Activated naive CD8-positive, alpha-beta T cell treated with anti-CD3 and anti-CD28 coated beads for 36 hours (primary cell): ENCODE results near the gene FAU. TPM values are rescaled to one million over a fixed set of nuclear protein-coding genes. Genes with fewer than 3 reads are reported as not detected.

Experiments
- DNase-seq: peaks from one replicate; pipeline ENCODE4 v3.0.0; 2021
- H3K27ac Mint-ChIP-seq: one replicate; pipeline ENCODE4 v1.8.0; 2022; ENCODE audit warnings: mild to moderate bottlenecking, moderate library complexity, mixed read lengths
- H3K27me3 Mint-ChIP-seq: one replicate; pipeline ENCODE4 v1.8.0; 2022; ENCODE audit warnings: mild to moderate bottlenecking, mixed read lengths
- H3K36me3 Mint-ChIP-seq: one replicate; pipeline ENCODE4 v1.8.0; 2021; ENCODE audit warnings: mild to moderate bottlenecking, mixed read lengths
- H3K4me1 Mint-ChIP-seq: one replicate; pipeline ENCODE4 v1.8.0; 2021; ENCODE audit warnings: mixed read lengths
- H3K4me3 Mint-ChIP-seq: one replicate; pipeline ENCODE4 v1.8.0; 2022; ENCODE audit warnings: mild to moderate bottlenecking, moderate library complexity, mixed read lengths
- H3K9me3 Mint-ChIP-seq: one replicate; pipeline ENCODE4 v1.8.0; 2022; ENCODE audit warnings: mixed read lengths
- total RNA-seq, 2 experiments: library from RNA; stranded (reverse); gene quantifications; one replicate each; pipeline ENCODE4 v1.2.3, GENCODE V29; 2021

FAU gene
- total RNA-seq, 2 experiments from 2014 or later, result 1,087 to 1,097 TPM

DNA sequence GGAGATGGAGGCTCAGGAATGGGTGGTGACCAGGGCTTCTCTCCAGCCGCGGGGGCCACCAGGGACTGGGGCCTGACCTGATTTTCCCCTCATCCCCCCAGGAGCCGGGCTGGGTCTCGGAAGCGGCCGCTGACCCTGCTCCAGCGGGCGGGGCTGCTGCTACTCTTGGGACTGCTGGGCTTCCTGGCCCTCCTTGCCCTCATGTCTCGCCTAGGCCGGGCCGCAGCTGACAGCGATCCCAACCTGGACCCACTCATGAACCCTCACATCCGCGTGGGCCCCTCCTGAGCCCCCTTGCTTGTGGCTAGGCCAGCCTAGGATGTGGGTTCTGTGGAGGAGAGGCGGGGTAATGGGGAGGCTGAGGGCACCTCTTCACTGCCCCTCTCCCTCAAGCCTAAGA, 34.1 kb downstream of the FAU start:
- no peak for DNase-seq
- peaks cover 17% of the 10 kb centered on the region for H3K36me3 Mint-ChIP-seq
- no peak overlapping the region for H3K4me3 Mint-ChIP-seq
- H3K27ac Mint-ChIP-seq, result no peak overlapping the region
- H3K9me3 Mint-ChIP-seq, result no peaks in the 10 kb centered on the region
- H3K4me1 Mint-ChIP-seq, result peaks cover 15% of the 10 kb centered on the region
- H3K27me3 Mint-ChIP-seq, result peaks cover 4% of the 10 kb centered on the region

GRCh38 chr11:65087216-65087615, 34.7 kb downstream of the FAU start:
- peaks cover 23% of the 10 kb centered on the region for H3K36me3 Mint-ChIP-seq
- DNase-seq, result no peak
- peaks cover 19% of the 10 kb centered on the region for H3K4me1 Mint-ChIP-seq
- H3K27me3 Mint-ChIP-seq, result peaks cover 4% of the 10 kb centered on the region
- no peak overlapping the region for H3K4me3 Mint-ChIP-seq
- H3K27ac Mint-ChIP-seq, result no peak overlapping the region
- no peaks in the 10 kb centered on the region for H3K9me3 Mint-ChIP-seq

GRCh38 chr11:65086809-65087208, 35.1 kb downstream of the FAU start:
- Mint-ChIP-seq H3K27me3 (peaks cover 4% of the 10 kb centered on the region), H3K36me3 (peaks cover 25% of the 10 kb centered on the region), H3K9me3 (no peaks in the 10 kb centered on the region), H3K4me3 (no peak overlapping the region), H3K27ac (no peak overlapping the region), H3K4me1 (peaks cover 23% of the 10 kb centered on the region)
- DNase-seq, result no peak

DNA sequence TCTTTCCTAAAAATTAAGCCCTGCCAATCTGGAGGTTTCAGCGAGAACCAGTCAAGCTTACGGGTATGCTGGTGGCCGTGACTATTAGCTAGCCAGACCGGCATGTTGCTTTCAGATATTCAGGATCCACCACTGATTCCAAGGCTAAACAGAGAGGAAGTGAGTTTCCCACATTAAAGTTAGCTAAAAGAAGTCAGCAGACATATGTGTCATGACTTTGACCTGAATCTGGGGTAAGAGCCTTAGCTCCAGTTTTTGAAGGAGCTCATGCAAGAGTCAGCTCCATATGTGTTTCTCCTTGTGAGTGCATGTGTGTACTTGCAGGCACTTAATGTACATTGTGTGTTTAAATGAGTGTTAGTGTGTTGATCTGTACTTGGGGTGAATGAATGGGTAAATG, 36.5 kb downstream of the FAU start:
- Mint-ChIP-seq H3K27ac (no peak overlapping the region), H3K4me3 (peak overlapping the region; percentile 97), H3K4me1 (peaks cover 28% of the 10 kb centered on the region), H3K27me3 (peaks cover 4% of the 10 kb centered on the region), H3K9me3 (no peaks in the 10 kb centered on the region), H3K36me3 (peaks cover 36% of the 10 kb centered on the region)
- no peak for DNase-seq

DNA sequence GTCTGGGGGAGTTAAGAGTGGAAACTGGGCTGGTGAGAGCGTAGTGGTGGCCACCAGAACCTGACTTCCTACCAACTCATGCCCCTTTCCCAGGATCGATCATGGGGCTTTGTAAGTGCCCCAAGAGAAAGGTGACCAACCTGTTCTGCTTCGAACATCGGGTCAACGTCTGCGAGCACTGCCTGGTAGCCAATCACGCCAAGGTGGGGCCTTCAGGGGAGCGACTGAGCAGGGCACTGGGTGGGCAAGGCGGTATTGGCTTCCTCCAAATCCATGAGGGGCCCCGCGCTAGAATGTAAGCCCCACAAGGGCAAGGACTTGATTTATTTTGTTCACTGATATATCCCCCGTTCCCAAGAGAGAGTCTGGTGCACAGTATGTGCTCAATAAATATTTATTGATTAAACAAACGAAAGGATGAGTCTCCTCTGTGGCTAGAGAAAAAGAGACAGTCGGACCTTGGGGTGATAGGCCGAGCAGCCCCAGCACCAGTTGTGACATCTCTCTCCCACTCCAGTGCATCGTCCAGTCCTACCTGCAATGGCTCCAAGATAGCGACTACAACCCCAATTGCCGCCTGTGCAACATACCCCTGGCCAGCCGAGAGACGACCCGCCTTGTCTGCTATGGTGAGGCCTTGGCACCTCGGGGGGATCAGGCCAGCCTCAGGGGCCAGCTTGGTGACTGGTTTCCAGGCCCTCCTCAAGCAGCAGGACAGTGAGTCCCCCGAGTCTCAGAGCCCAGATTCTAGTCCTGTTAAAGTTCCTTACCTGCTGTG, 37.1 kb downstream of the FAU start:
- Mint-ChIP-seq H3K4me3 (peak overlapping the region; percentile 97), H3K4me1 (peaks cover 29% of the 10 kb centered on the region), H3K36me3 (peaks cover 37% of the 10 kb centered on the region), H3K27ac (peak overlapping the region; percentile 98), H3K9me3 (no peaks in the 10 kb centered on the region), H3K27me3 (peaks cover 4% of the 10 kb centered on the region)
- no peak for DNase-seq

GRCh38 chr11:65083834-65084597, 37.9 kb downstream of the FAU start, which contains the start of the genes CDCA5 and ZFPL1:
TSS of gene CDCA5 (minus strand) at chr11:65084040. CDS start at chr11:65083978, 62 bp downstream.
TSS of gene ZFPL1 (plus strand) at chr11:65084222. CDS start at chr11:65084699, 477 bp downstream.
- peaks cover 40% of the 10 kb centered on the region for H3K36me3 Mint-ChIP-seq
- peak; percentile 97 for DNase-seq
- H3K4me3 Mint-ChIP-seq, result peak within 1 kb of the TSS; percentile 97
- no peaks in the 10 kb centered on the region for H3K9me3 Mint-ChIP-seq
- peaks cover 34% of the 10 kb centered on the region for H3K4me1 Mint-ChIP-seq
- H3K27ac Mint-ChIP-seq, result peak within 1 kb of the TSS; percentile 98
- H3K27me3 Mint-ChIP-seq, result peaks cover 4% of the 10 kb centered on the region

- peaks cover 41% of the 10 kb centered on the region for H3K4me1 Mint-ChIP-seq
- DNase-seq, result no peak
- peaks cover 45% of the 10 kb centered on the region for H3K36me3 Mint-ChIP-seq
These were observed 38.6 kb downstream of the FAU start for GRCh38 chr11:65083134-65083833.

DNA sequence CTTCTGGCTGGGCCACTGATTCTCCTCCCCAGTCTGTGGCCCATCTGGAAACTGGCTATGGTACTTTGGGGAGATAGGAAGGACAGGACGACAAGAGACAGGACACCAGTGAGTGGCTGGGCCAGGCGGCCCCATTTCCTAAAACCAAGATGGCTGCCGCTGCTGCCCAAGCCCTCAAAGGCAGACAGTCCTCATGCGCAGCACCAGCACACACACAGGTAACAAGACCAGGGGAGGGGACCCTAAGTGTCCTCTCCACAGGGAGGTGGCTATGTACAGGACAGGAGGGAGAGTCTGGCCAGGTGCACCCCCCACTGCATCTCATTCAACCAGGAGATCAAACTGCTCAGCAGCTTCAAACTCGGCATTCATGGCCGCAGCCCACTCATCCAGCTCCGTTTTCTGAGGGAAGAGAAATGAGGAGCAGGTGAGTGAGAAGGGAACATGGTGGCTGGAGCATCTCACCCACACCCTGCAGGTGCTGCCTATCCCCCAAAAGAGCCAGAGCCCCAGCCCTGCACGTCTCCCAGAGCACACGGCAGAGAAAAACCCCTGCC, 43.1 kb downstream of the FAU start:
- Mint-ChIP-seq H3K27me3 (peaks cover 1% of the 10 kb centered on the region), H3K9me3 (no peaks in the 10 kb centered on the region), H3K4me1 (peaks cover 35% of the 10 kb centered on the region), H3K4me3 (no peak overlapping the region), H3K27ac (peak overlapping the region; percentile 32), H3K36me3 (peaks cover 67% of the 10 kb centered on the region)
- no peak for DNase-seq

More at GRCh38 chr11:65083134-65083833, 38.6 kb downstream of the FAU start:
- Mint-ChIP-seq H3K4me3 (peak overlapping the region; percentile 97), H3K27ac (peak overlapping the region; percentile 98), H3K27me3 (peaks cover 4% of the 10 kb centered on the region), H3K9me3 (no peaks in the 10 kb centered on the region)

DNA sequence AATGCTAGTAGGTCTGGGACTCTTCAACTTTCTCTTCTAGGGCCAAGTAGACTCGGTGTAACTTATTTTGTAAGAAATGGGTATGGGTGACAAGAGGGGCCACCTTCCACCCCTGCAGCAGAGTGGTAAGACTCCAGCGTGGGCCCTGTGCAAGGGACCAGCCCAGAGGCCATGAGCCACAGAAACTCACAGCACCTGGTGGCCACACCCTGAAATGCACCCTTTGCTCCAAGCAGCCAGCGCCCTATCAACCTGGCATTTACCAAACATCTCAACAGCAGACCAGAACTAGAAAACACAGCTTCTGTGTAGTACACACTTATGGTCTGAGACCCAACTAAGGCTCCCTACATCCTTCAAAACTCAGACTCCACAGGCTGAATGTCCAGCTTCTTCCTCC, 43.8 kb downstream of the FAU start:
- Mint-ChIP-seq H3K4me1 (peaks cover 35% of the 10 kb centered on the region), H3K27ac (no peak overlapping the region), H3K36me3 (peaks cover 64% of the 10 kb centered on the region), H3K4me3 (no peak overlapping the region), H3K27me3 (no peaks in the 10 kb centered on the region), H3K9me3 (no peaks in the 10 kb centered on the region)
- peak; percentile 60 for DNase-seq

DNA sequence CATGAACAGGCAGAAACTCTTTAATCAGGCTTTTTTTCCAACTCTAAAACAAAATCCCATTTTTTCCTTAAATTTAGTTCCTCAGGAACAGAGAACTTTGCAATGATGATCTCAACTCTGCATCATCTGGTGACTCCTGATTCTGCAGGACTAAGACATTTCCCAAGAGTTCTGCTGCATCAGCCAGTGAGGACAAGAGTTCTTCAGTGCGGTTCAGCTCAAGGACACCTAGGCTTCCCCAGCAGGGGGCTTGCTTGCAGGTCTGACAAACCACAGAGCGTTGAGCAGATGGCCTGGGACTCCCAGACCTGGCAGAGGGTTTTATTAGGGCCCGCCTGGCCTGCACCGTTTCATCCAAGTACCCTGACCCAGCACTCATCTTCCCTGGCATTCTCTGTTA, 44.5 kb downstream of the FAU start:
- H3K36me3 Mint-ChIP-seq, result peaks cover 57% of the 10 kb centered on the region
- peaks cover 28% of the 10 kb centered on the region for H3K4me1 Mint-ChIP-seq
- H3K27me3 Mint-ChIP-seq, result no peaks in the 10 kb centered on the region
- no peak overlapping the region for H3K27ac Mint-ChIP-seq
- DNase-seq, result no peak
- H3K9me3 Mint-ChIP-seq, result no peaks in the 10 kb centered on the region
- no peak overlapping the region for H3K4me3 Mint-ChIP-seq

DNA sequence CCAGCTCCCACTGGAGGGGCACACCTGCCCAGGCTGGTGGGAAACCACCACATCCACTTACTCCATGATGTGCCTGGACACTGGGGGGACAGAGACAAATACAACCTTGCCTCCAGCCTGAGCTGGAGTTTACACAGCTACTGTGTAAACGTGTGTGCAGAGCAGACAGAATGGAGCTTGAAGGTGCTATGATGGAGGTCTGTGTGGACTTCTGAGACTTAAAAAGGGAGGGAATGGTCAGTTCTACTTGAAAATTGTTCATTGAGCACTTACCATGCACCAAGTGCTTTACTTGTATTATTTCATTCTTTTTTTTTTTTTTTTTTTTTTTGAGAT, 49.3 kb downstream of the FAU start:
- H3K36me3 Mint-ChIP-seq, result peaks cover 21% of the 10 kb centered on the region
- no peak overlapping the region for H3K27ac Mint-ChIP-seq
- no peaks in the 10 kb centered on the region for H3K27me3 Mint-ChIP-seq
- H3K4me1 Mint-ChIP-seq, result no peaks in the 10 kb centered on the region
- no peak for DNase-seq
- no peaks in the 10 kb centered on the region for H3K9me3 Mint-ChIP-seq
- no peak overlapping the region for H3K4me3 Mint-ChIP-seq

DNA sequence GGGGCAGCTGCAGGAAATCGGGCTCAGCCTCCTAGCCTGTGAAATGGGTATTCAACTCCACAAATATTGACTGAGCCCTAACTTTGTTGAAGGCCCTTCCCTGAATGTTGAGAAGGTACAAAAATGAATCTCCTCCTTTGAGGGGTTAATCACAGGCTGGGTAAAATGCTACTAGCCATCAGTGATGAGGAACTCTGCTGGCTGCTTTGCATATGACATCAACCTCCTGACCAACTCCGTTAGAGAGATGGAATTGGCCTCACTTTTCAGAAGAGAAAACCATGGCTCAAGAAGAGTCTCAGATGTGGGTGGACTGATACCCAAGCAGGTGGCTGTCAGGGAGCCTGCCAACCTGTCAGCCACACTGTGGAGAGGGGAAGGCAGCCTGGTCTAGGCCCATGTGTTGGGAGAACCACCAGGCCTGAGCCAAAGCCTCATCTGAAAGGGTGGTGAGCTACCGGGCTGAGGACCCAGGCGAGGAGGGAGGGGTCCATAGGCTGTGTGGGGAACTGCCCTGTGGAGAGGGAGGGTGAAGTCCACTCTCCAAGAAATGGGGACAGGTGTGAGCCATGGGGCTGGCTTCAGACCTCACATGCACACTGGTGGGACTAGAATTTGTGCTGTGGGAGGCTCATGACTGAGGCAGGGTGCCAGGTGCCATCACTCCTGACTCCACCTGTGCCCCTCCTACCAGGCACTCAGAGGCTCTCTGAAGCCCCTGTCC, 49.9 kb downstream of the FAU start:
- no peaks in the 10 kb centered on the region for H3K4me1 Mint-ChIP-seq
- H3K36me3 Mint-ChIP-seq, result peaks cover 17% of the 10 kb centered on the region
- no peak for DNase-seq
- H3K4me3 Mint-ChIP-seq, result no peak overlapping the region
- H3K27ac Mint-ChIP-seq, result no peak overlapping the region
- no peaks in the 10 kb centered on the region for H3K9me3 Mint-ChIP-seq
- H3K27me3 Mint-ChIP-seq, result no peaks in the 10 kb centered on the region
